ENCODE data around the gene RELA.

- peak; percentile 52 for TF ChIP-seq RAD21 (IDR thresholded peaks at IDR 0.05; ENCODE audit: low read depth)
- TF ChIP-seq EP300 (IDR thresholded peaks at IDR 0.05; ENCODE audit: borderline replicate concordance) = no peak
Measured at GRCh38 chr11:65637794-65638419, 24.8 kb downstream of the RELA start, which contains the start of gene SIPA1.

All from Ishikawa (cell line).